PC-3 (cell line): Measurements from ENCODE around the gene SLC30A7.
"Not testable (repeated sequence)": the region's sequence is repeated elsewhere in the genome, so short reads cannot be mapped to it uniquely, and the experiment has no call there.

Experiments used
- EZH2 ChIP-seq: fragments of 300-600 bp; sonication (generic); IDR thresholded peaks from one replicate; pipeline ENCODE4 v1.6.1; 2017; ENCODE audit warnings: antibody characterized with exemption, mild to moderate bottlenecking, low read length; ENCODE audit not compliant: unreplicated experiment
- EZH2phosphoT487 ChIP-seq: fragments of 300-600 bp; sonication (generic); IDR thresholded peaks from 2 replicates; pipeline ENCODE4 v1.6.1; 2018; ENCODE audit warnings: mild to moderate bottlenecking, antibody characterized with exemption, low read length, borderline replicate concordance
- TF ChIP-seq, protein P1 (sequence below): fragments of 300-600 bp; sonication (generic); conservative IDR thresholded peaks from 2 replicates; pipeline ENCODE4 v1.5.1; 2017; ENCODE audit warnings: antibody characterized with exemption, low read depth, mild to moderate bottlenecking, low read length

- not testable (repeated sequence) for TF ChIP-seq EZH2, EZH2phosphoT487
- TF ChIP-seq, protein P1, sequence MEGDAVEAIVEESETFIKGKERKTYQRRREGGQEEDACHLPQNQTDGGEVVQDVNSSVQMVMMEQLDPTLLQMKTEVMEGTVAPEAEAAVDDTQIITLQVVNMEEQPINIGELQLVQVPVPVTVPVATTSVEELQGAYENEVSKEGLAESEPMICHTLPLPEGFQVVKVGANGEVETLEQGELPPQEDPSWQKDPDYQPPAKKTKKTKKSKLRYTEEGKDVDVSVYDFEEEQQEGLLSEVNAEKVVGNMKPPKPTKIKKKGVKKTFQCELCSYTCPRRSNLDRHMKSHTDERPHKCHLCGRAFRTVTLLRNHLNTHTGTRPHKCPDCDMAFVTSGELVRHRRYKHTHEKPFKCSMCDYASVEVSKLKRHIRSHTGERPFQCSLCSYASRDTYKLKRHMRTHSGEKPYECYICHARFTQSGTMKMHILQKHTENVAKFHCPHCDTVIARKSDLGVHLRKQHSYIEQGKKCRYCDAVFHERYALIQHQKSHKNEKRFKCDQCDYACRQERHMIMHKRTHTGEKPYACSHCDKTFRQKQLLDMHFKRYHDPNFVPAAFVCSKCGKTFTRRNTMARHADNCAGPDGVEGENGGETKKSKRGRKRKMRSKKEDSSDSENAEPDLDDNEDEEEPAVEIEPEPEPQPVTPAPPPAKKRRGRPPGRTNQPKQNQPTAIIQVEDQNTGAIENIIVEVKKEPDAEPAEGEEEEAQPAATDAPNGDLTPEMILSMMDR = not testable (repeated sequence)
These were observed 57.1 kb downstream of the SLC30A7 start for GRCh38 chr1:100952970-100953369.
